SK-N-SH treated with all-trans-retinoic acid at 6 μM for 48 hours (cell line): ENCODE measurements around the gene AP2A2.

Experiments
- CSRNP3 ChIP-seq: fragments of 250-450 bp; sonication (Bioruptor Pico); IDR thresholded peaks from 2 replicates; pipeline ENCODE4 v1.5.1; 2021; ENCODE audit warnings: mild to moderate bottlenecking, moderate library complexity
- RARB ChIP-seq: fragments of 250-450 bp; sonication (Bioruptor Pico); IDR thresholded peaks from 2 replicates; pipeline ENCODE4 v1.8.0; 2021; ENCODE audit warnings: mild to moderate bottlenecking, moderate library complexity
- ZFP3 ChIP-seq: fragments of 250-450 bp; sonication (Bioruptor Pico); IDR thresholded peaks from 2 replicates; pipeline ENCODE4 v1.5.0; 2020; ENCODE audit warnings: mild to moderate bottlenecking, moderate library complexity
- ZNF70 ChIP-seq: fragments of 450-650 bp; formaldehyde crosslinking; IDR thresholded peaks from 2 replicates; pipeline ENCODE4 v1.5.0; 2020; ENCODE audit warnings: mild to moderate bottlenecking, moderate library complexity

- TF ChIP-seq ZFP3 (CRISPR knock-in tag): no peak
- TF ChIP-seq ZNF70 (CRISPR knock-in tag): no peak
- no peak for TF ChIP-seq RARB (CRISPR knock-in tag)
- TF ChIP-seq CSRNP3 (CRISPR knock-in tag): no peak
Observed at GRCh38 chr11:1029654-1030053, 104.0 kb downstream of the AP2A2 start.
